HL-60/S4 treated with retinoic acid at 250 ng/mL for 4 days and 3 days (cell line): ENCODE measurements around the gene STAC2.

Experiments used
- in situ Hi-C: fragments of 300-500 bp; cut with MboI; formaldehyde crosslinking; loops from 2 replicates; pipeline ENCODE4 v1.7.0; 2022; ENCODE audit warnings: low sequenced_read_pairs

The STAC2 gene

GRCh38 chr17:39231591-39232551, 6.1 kb upstream of the STAC2 start:
- in situ Hi-C loops = no loop called here

- in situ Hi-C loops = no loop called here
Observed at GRCh38 chr17:39231091-39231561, 5.4 kb upstream of the STAC2 start.

- in situ Hi-C loops = no loop called here
Observed at GRCh38 chr17:39230361-39230760, 4.6 kb upstream of the STAC2 start.

- in situ Hi-C loops = no loop called here
Observed at GRCh38 chr17:39229274-39229913, 3.6 kb upstream of the STAC2 start.

GRCh38 chr17:39227364-39227919, 1.7 kb upstream of the STAC2 start:
- in situ Hi-C loops = no loop called here

GRCh38 chr17:39225959-39226683, 376 bp upstream of the STAC2 start:
- in situ Hi-C loops = no loop called here

GRCh38 chr17:39224778-39225307, 902 bp downstream of the STAC2 start:
- in situ Hi-C loops = no loop called here

- in situ Hi-C loops = no loop called here
Observed at GRCh38 chr17:39223907-39224777, 1.6 kb downstream of the STAC2 start.

GRCh38 chr17:39222866-39223834, 2.6 kb downstream of the STAC2 start:
- in situ Hi-C loops = no loop called here

GRCh38 chr17:39222151-39222550, 3.6 kb downstream of the STAC2 start:
- in situ Hi-C loops = no loop called here

GRCh38 chr17:39221572-39221971, 4.2 kb downstream of the STAC2 start:
- in situ Hi-C loops = no loop called here

GRCh38 chr17:39219647-39220154, 6.0 kb downstream of the STAC2 start:
- in situ Hi-C loops = no loop called here

GRCh38 chr17:39218906-39219305, 6.8 kb downstream of the STAC2 start:
- in situ Hi-C loops = no loop called here

GRCh38 chr17:39217734-39218369, 7.9 kb downstream of the STAC2 start:
- in situ Hi-C loops = no loop called here

GRCh38 chr17:39213852-39214251, 11.9 kb downstream of the STAC2 start:
- in situ Hi-C loops = no loop called here

- in situ Hi-C loops = no loop called here
Observed at GRCh38 chr17:39212841-39213480, 12.8 kb downstream of the STAC2 start.

- in situ Hi-C loops = no loop called here
Observed at GRCh38 chr17:39212195-39212810, 13.4 kb downstream of the STAC2 start.
